ENCODE data around the gene EXO5.

GRCh38 chr1:40556121-40556520 is 47.6 kb downstream of the EXO5 start:
- TF ChIP-seq CTCF (IDR thresholded peaks at IDR 0.05), result no peak
- TF ChIP-seq ZFX (IDR thresholded peaks at IDR 0.05; ENCODE audit: borderline replicate concordance), result no peak

All from 22Rv1 (cell line).